Left renal cortex interstitium (tissue), 4 donors: ENCODE measurements around the gene CCT7. TPM values are rescaled to one million over a fixed set of nuclear protein-coding genes. Genes with fewer than 3 reads are reported as not detected.

Experiments
- DNase-seq, 4 donors: peaks; one replicate each; pipeline ENCODE4 v3.0.0-alpha.2; 2013; ENCODE audit warnings: low read depth in 4 of 4, low spot score in 2 of 4, missing footprints in 1 of 4
- polyA plus RNA-seq, 4 donors: library from polyadenylated mRNA; unstranded; fragments of 120-200 nt; gene quantifications; one replicate each; pipeline ENCODE4 v1.2.1, GENCODE V29; 2013; ENCODE audit not compliant: insufficient read length in 4 of 4

CCT7 gene
- polyA plus RNA-seq, 4 donors: 235 to 265 (median 238) TPM

- no peak for DNase-seq
Observed at GRCh38 chr2:73225513-73226360, 8.4 kb upstream of the CCT7 start.

DNA sequence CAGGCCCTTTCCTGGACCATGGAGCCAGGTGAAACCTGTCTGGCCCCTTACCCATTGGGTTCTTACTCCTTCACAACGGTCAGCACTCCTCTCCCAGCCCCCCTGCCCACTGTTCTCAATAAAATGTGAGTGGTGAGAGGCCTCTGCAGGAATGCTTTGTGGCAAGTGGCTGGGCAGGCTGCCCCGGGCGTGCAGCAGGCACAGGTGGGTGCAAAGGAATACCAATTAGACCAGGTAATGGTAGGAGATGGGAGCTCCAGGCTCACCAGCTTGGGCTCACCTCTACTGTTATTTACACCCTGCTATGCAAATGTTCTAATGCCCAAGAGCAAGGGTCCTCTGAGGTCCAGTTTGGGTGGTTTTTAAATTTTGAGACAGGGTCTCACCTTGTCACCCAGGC lies 7.0 kb upstream of the CCT7 start:
- DNase-seq: no peak

DNA sequence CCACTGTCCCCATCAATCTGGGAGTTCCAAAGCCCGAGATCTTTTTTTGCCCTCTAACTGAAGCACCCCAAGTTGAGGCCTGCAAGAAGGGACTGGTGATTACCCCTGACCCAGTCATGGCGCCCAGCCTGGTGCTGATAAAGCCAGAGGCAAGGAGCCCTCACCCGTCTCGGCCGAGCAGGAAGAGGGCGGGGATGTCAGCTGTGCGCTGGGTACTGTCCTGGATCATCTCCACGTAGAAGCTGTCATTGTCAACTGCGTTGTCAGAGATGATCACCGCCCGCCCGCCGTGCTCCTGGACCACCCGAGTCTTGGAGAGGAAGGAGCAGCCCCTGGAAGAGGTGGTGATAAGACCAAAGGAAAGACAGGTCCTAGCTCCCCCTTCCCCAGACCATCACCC lies 5.5 kb upstream of the CCT7 start:
- DNase-seq: no peak

- no peak for DNase-seq
Observed at GRCh38 chr2:73232403-73233153, 1.5 kb upstream of the CCT7 start.

DNA sequence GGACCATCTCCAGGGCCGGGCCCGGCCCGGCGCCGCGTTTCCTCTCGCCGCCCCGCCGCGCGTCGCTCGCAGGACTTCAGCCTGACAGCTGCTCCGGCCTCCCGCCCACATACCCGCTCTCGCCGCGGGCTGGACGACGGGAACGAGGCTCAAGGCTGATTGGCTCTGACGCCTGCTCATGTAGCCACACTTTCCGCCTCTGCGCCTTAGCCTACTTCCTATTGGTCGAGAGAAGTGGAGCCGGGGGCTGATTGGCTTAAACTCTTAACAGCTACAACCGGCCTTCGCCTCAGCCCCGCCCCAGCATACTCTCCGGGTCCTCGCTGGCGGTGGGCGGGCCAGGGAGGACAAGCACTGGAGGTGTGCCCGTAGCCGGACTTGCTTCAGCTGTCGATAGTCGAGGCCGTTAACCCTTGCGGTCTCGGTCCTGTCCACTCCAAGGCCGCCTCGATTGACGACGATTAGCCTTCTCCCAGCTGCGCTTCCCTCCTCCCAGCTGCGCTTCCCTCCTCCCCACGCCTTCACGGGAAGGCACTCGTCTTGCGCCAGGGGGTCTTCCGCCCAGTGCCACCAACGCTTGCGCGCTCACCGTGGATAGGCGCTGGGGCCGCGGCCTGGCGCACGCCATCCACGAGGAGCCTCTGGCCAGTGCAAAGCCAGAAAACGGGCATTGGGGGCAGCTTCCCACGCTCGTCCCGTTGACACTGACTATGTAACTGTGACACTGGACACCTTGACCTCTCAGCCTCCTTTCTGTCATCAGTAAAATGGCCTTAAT lies 765 bp upstream of the CCT7 start, which contains the start of gene PRADC1:
Gene PRADC1 (minus strand): TSS at position 86 of the 778 bp plus-strand sequence. CDS start 79 bp downstream, at position 7.
- DNase-seq: peak; percentile 95 to 100 (median 98)

DNA sequence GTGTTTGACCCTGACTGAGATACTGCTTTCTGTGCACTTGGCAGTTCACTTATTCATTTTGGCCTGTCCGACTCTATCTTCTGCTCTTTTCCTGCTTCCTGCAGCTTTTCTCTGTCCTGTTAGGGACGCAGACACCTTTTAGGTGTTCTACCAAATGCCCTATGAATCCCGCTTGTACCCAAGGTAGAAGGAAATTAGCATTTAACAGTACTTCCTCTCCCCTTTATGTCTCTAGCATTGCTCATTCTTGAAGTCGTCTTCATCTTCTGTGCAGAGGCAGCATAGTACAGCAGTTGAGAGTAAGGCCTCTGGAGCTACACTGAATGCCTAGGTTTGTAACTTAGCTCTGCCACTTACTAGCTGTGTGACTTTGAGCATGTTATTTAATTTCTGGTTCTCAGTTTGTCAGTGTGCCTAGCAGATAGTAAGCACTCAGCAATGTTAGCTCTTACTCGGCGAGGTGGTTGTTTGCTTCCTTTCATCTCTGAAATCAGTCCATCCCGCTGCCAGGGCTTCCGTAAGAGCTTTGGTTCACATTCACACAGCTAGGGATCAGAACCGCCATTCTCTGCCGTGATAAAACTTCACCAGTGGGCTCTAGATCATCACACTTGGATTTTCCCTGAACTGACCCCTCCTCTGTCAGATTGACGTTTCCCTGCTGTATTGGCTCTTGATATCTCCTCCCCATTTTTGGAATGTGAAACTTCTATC lies 1.4 kb downstream of the CCT7 start:
- no peak for DNase-seq

DNA sequence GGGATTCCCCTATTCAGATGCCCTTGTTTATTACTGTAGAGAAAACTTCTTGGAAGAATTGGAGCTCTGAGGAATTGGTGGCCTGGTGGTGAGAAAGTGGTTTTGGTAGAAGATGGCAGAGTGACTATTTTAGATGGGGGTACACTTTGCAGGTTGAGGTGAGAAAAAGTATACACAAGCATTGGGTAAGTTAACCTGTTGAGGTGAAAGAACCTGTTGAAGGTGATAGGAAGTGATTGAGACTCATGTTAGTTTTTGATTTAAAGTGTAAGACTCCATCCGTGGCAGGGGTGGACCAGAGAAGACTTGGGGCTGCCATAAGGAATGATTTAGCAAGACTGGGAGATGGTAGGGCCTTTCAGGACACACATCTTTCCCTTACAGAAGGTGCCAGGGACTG lies 3.1 kb downstream of the CCT7 start:
- no peak for DNase-seq

GRCh38 chr2:73238149-73238548 lies 4.0 kb downstream of the CCT7 start:
- no peak for DNase-seq

DNA sequence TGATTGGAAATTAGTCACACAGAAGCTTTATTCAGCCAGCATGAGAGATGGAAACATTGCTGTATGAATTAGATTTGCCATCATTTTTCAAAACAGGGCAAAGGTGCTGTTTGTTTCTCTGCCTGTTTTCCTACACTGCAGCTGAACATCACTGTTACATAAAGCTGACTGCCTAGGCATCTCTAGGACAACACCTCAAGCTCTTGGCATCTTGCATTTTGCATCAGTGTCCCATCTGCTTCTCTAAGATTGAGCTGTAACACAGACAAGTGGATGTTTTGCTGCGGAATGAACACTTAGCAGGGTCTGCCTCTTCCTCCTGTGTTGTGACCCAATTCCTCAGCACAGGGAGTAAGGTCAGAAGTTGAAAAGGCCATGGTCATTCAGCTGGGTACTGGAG lies 4.9 kb downstream of the CCT7 start:
- DNase-seq: no peak

GRCh38 chr2:73239776-73240175 lies 5.7 kb downstream of the CCT7 start:
- no peak for DNase-seq

- DNase-seq: no peak
Observed at GRCh38 chr2:73243884-73244570, 9.9 kb downstream of the CCT7 start.

DNA sequence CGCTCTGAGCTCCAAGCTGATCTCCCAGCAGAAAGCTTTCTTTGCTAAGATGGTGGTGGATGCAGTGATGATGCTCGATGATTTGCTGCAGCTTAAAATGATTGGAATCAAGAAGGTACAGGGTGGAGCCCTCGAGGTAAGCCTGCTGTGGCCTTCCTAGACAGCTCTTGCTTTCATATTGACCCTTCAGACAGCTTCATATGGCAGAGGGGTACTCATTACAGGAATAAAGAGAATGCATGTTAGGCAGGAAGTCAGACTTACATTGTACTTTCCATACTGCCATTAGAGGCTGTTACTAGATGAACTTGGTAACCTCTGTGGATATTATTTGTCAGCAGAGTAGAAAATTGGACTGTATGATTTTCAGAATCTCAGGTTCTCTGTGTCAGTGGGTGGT lies 10.5 kb downstream of the CCT7 start:
- no peak for DNase-seq

DNA sequence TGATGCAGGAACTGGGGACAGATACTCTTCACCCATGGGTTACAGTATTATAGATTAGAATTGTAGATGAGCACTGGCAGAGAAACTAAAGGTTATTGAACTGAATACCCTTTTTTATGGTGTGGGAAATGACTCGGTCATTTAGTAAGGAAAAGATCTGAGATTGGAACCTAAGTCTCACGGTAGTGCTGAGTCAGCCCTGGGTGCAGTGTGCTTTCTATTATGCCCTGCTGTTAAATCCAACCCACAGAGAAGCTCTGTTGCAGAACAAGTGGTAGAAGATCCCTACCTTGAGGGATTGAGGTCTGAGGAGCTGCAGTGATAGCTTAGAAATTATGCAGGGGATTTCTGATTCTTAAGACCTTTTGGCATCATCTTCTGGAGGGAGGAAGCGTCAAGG lies 12.7 kb downstream of the CCT7 start:
- DNase-seq: no peak

DNA sequence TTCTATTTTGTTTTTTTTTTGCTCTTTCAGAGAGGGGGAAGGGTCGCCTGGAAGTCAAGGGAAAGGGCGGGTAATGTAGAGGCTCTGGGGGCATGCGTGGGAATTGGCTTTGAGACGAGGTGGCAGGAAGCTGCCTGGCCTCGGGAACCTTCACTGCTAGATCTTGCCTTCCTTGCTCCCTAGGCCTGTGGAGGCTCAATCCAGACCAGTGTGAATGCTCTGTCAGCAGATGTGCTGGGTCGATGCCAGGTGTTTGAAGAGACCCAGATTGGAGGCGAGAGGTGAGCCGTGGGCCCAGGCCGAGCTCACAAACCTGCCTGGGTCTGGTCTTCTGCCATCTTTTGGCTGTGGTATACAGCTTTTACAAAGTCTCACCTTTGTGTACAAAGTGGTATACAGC lies 15.5 kb downstream of the CCT7 start:
- DNase-seq: no peak

DNA sequence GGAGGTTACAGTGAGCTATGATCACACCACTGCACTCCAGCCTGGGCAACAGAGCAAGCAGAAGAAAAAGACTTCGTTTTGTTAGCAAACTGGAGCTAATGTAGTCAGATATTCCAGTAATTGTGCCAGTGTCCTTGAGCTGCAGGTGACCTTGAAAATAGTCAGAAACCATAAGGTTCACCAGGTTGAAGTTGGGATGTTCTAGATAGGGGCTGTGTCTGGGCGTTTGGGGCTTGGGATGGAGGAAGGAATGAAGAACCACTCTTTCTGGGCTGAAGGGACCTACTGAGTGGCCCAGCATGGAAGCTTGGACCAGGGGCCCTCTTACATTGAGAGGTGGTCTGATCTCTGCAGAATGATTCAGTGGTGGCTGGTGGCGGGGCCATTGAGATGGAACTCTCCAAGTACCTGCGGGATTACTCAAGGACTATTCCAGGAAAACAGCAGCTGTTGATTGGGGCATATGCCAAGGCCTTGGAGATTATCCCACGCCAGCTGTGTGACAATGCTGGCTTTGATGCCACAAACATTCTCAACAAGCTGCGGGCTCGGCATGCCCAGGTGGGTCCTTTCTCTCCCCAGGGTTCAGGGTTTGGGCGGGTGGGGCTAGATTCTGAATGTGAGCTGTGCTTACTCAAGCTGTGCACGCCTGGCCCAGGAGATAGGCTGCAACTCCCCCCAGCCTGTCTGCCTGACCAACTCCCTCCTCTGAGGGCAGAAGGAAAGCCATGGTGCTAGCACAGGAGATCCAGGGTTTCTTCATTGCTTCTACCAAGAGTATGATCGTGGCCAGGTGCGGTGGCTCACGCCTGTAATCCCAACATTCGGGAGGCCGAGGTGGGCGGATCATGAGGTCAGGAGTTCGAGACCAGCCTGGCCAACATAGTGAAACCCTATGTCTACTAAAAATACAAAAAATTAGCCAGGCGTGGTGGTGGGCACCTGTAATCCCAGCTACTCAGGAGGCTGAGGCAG lies 17.1 kb downstream of the CCT7 start:
- DNase-seq: no peak

DNA sequence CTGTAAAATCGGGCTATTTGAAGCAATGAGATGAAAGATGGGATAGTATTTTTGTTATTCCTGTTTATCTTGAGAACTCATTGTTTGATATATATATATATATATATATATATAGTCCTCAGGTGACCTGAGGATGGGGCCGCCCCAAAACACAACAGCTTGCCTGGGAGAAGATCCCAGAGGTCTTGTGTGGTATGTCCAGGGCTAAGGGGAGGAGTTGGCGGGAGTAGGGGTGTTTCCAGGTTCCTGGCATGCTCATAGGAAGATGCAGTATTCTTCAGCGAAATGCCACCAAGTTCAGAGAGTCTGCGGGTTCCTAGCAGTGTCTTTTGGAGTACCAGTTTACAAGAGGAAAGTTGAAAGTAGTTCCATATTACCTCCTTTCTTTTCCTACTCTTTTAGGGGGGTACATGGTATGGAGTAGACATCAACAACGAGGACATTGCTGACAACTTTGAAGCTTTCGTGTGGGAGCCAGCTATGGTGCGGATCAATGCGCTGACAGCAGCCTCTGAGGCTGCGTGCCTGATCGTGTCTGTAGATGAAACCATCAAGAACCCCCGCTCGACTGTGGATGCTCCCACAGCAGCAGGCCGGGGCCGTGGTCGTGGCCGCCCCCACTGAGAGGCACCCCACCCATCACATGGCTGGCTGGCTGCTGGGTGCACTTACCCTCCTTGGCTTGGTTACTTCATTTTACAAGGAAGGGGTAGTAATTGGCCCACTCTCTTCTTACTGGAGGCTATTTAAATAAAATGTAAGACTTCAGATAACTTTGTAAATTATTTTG lies 18.3 kb downstream of the CCT7 start:
- no peak for DNase-seq

- no peak for DNase-seq
Observed at GRCh38 chr2:73253400-73253799, 19.3 kb downstream of the CCT7 start.

GRCh38 chr2:73253901-73254300 lies 19.8 kb downstream of the CCT7 start:
- no peak for DNase-seq
